ENCODE data around the gene AFDN. TPM values are rescaled to one million over a fixed set of nuclear protein-coding genes. Genes with fewer than 3 reads are reported as not detected.

AFDN gene
- total and polyA plus RNA-seq, 2 of the 8 experiments (the other 6 are each of a cell fraction or from before 2014, with no cell fraction given): 53.4 to 192 TPM

DNA sequence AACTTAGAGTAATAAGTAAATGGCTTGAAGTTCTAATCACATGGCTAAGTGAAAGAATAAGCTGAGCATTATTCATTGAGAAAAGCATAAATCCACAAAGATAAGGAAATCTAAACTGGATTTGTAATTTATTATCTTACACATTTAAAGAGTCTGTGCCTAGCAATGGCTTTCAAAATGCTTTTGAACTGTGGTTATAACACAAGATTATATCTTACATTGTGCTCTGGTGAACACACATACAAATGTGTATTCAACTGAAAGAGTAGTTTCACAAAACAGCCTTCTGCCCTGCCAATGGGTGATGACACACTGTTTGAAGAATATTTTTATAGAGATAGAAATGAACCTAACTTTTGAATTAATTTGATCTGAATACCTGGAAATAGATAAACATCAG is 83.3 kb downstream of the AFDN start:
- ChIA-PET CTCF (ENCODE audit: partially characterized antibody) (no interaction called here), POLR2A (ENCODE audit: partially characterized antibody) (no interaction called here)
- no peak overlapping the region for H2BK12ac ChIP-seq (ENCODE audit: low read depth, low read length)
- no peak overlapping the region for H4K5ac ChIP-seq (ENCODE audit: insufficient read length, low read depth, low read length)
- no peak overlapping the region for H4K8ac ChIP-seq (ENCODE audit: extremely low read depth, insufficient read depth, low read length)
- H2BK120ac ChIP-seq (replicated peaks; ENCODE audit: low read depth, low read length): no peak overlapping the region
- H2BK15ac ChIP-seq (ENCODE audit: low read length): no peak overlapping the region
- DNase-seq (ENCODE audit: low read depth in 1 of 2, low spot score in 2 of 2) (no peak), FAIRE-seq (no peak)
- TF ChIP-seq FOSL1 (IDR thresholded peaks at IDR 0.05; ENCODE audit: insufficient read depth, low read depth, low read length) (no peak), JUND (IDR thresholded peaks at IDR 0.05; ENCODE audit: low read length) (no peak), ZNF274 (IDR thresholded peaks at IDR 0.05; ENCODE audit: borderline replicate concordance, extremely low read depth, low read length) (no peak), POU5F1 (IDR thresholded peaks at IDR 0.05; ENCODE audit: low read depth, low read length) (no peak), NANOG (IDR thresholded peaks at IDR 0.05; ENCODE audit: insufficient read depth, low read depth, low read length, poor library complexity, severe bottlenecking) (no peak), GABPA (IDR thresholded peaks at IDR 0.05; ENCODE audit: borderline replicate concordance, insufficient read depth, low read length) (no peak), GTF2F1 (IDR thresholded peaks at IDR 0.05; ENCODE audit: borderline replicate concordance, low read depth, low read length) (no peak), TAF7 (optimal IDR thresholded peaks at IDR 0.05; ENCODE audit: borderline replicate concordance, low read depth, low read length) (no peak), JUN (IDR thresholded peaks at IDR 0.05; ENCODE audit: low read depth, low read length) (no peak), HDAC2 (IDR thresholded peaks at IDR 0.05; ENCODE audit: borderline replicate concordance in 1 of 2, low read depth in 2 of 2, low read length in 2 of 2) (no peak)
- TF ChIP-seq, protein P1, sequence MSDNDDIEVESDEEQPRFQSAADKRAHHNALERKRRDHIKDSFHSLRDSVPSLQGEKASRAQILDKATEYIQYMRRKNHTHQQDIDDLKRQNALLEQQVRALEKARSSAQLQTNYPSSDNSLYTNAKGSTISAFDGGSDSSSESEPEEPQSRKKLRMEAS (IDR thresholded peaks at IDR 0.05): no peak
- H3K4ac ChIP-seq (replicated peaks; ENCODE audit: insufficient read length, low read depth, low read length): no peak overlapping the region
- no peak overlapping the region for H3K27ac ChIP-seq (ENCODE audit: low read depth, low read length)
- peaks cover 8 to 62% (median 33%) of the 10 kb centered on the region in 4 experiments for H3K36me3 ChIP-seq (ENCODE audit: control insufficient read depth in 2 of 4, insufficient read depth in 4 of 4, low read length in 3 of 4)
- no peak overlapping the region for H2BK20ac ChIP-seq (ENCODE audit: low read length)
- H2AK5ac ChIP-seq (ENCODE audit: low read depth, low read length): no peak overlapping the region
- no peaks in the 10 kb centered on the region for H3K23me2 ChIP-seq (ENCODE audit: low read depth, low read length)
- H3K9ac ChIP-seq (replicated peaks in 1 of 4; ENCODE audit: extremely low read depth in 1 of 4, low read depth in 3 of 4, low read length in 3 of 4): no peak overlapping the region
- no peaks in the 10 kb centered on the region for H3K79me1 ChIP-seq (ENCODE audit: low read depth, low read length)
- no peaks in the 10 kb centered on the region for H3K9me3 ChIP-seq (ENCODE audit: insufficient read depth in 2 of 2, low read depth in 1 of 2, low read length in 1 of 2)
- H4K20me1 ChIP-seq (replicated peaks in 1 of 2; ENCODE audit: control insufficient read depth in 1 of 2, insufficient read depth in 2 of 2, low read length in 2 of 2): peaks cover 0 to 2% of the 10 kb centered on the region in 2 experiments
- H3K27me3 ChIP-seq (replicated peaks in 1 of 4; ENCODE audit: control insufficient read depth in 3 of 4, extremely low read depth in 1 of 4, insufficient read depth in 3 of 4, low read length in 3 of 4): peaks cover 0 to 1% (median 0%) of the 10 kb centered on the region in 4 experiments; a peak in 1 of 7 replicates
- H2BK5ac ChIP-seq (ENCODE audit: low read depth, low read length): no peak overlapping the region
- H3K14ac ChIP-seq (ENCODE audit: insufficient read length): no peak overlapping the region
- H3K4me2 ChIP-seq (ENCODE audit: insufficient read depth in 1 of 2, low read depth in 2 of 2, low read length in 2 of 2): no peak overlapping the region
- no peaks in the 10 kb centered on the region for H3K4me1 ChIP-seq (replicated peaks in 1 of 4; ENCODE audit: control insufficient read depth in 3 of 4, insufficient read depth in 4 of 4, low read length in 3 of 4)
- no peak overlapping the region for H2AFZ ChIP-seq (ENCODE audit: low read length)
- H3K79me2 ChIP-seq (ENCODE audit: control insufficient read depth in 1 of 2, insufficient read depth in 2 of 2, low read length in 2 of 2): no peaks in the 10 kb centered on the region
- H3K18ac ChIP-seq (ENCODE audit: extremely low read depth, low read length): no peak overlapping the region
- no peak overlapping the region for H3K56ac ChIP-seq (replicated peaks; ENCODE audit: insufficient read length, low read depth, low read length)
- H3K23ac ChIP-seq (ENCODE audit: insufficient read length): no peak overlapping the region
- no peak overlapping the region for H4K91ac ChIP-seq (replicated peaks; ENCODE audit: insufficient read length, low read length)
- H3K4me3 ChIP-seq (ENCODE audit: extremely low read depth in 1 of 4, insufficient read depth in 2 of 4, low read depth in 3 of 4, low read length in 4 of 4): no peak overlapping the region

Data from H1 (cell line).